ENCODE data around the gene BNC1. TPM values are rescaled to one million over a fixed set of nuclear protein-coding genes. Genes with fewer than 3 reads are reported as not detected.
"Not testable (repeated sequence)": the region's sequence is repeated elsewhere in the genome, so short reads cannot be mapped to it uniquely, and the experiment has no call there.

The BNC1 gene
- total RNA-seq, 1 experiment from 2014 or later, result not detected

GRCh38 chr15:83282141-83282540 is 2.3 kb downstream of the BNC1 start:
- no peak overlapping the region for H3K4me2 ChIP-seq (ENCODE audit: low read depth, low read length, poor library complexity, severe bottlenecking)
- no peak overlapping the region for H3K9ac ChIP-seq (ENCODE audit: low read length)
- H2AFZ ChIP-seq (ENCODE audit: low read length), result no peak overlapping the region
- H3K79me2 ChIP-seq (ENCODE audit: low read length), result no peaks in the 10 kb centered on the region
- no peak overlapping the region for H3K27ac ChIP-seq (ENCODE audit: low read length)
- DNase-seq, result no peak
- H3K9me2 ChIP-seq (replicated peaks; ENCODE audit: insufficient read depth, low read length), result no peaks in the 10 kb centered on the region
- no peaks in the 10 kb centered on the region for H4K20me1 ChIP-seq (ENCODE audit: insufficient read depth, low read depth, low read length)
- no peaks in the 10 kb centered on the region for H3K4me1 ChIP-seq (ENCODE audit: low read length)
- 0 out of 2 replicates have a peak, but pooled peaks cover 2% of the 10 kb centered on the region for H3K27me3 ChIP-seq (ENCODE audit: low read length)
- H3K4me3 ChIP-seq (ENCODE audit: low read length), result no peak overlapping the region
- no peaks in the 10 kb centered on the region for H3K9me3 ChIP-seq (ENCODE audit: low read length)
- H3K36me3 ChIP-seq (ENCODE audit: insufficient read depth, low read length), result no peaks in the 10 kb centered on the region

GRCh38 chr15:83278191-83278590 is 6.3 kb downstream of the BNC1 start:
- H3K9me3 ChIP-seq (ENCODE audit: low read length), result no peaks in the 10 kb centered on the region
- no peak overlapping the region for H2AFZ ChIP-seq (ENCODE audit: low read length)
- no peak overlapping the region for H3K27ac ChIP-seq (ENCODE audit: low read length)
- no peaks in the 10 kb centered on the region for H3K4me1 ChIP-seq (ENCODE audit: low read length)
- H3K27me3 ChIP-seq (ENCODE audit: low read length), result 0 out of 2 replicates have a peak, but pooled peaks cover 2% of the 10 kb centered on the region
- DNase-seq, result no peak
- H4K20me1 ChIP-seq (ENCODE audit: insufficient read depth, low read depth, low read length), result no peaks in the 10 kb centered on the region
- no peaks in the 10 kb centered on the region for H3K9me2 ChIP-seq (replicated peaks; ENCODE audit: insufficient read depth, low read length)
- H3K79me2 ChIP-seq (ENCODE audit: low read length), result no peaks in the 10 kb centered on the region
- no peak overlapping the region for H3K4me3 ChIP-seq (ENCODE audit: low read length)
- no peak overlapping the region for H3K4me2 ChIP-seq (ENCODE audit: low read depth, low read length, poor library complexity, severe bottlenecking)
- no peak overlapping the region for H3K9ac ChIP-seq (ENCODE audit: low read length)
- no peaks in the 10 kb centered on the region for H3K36me3 ChIP-seq (ENCODE audit: insufficient read depth, low read length)

DNA sequence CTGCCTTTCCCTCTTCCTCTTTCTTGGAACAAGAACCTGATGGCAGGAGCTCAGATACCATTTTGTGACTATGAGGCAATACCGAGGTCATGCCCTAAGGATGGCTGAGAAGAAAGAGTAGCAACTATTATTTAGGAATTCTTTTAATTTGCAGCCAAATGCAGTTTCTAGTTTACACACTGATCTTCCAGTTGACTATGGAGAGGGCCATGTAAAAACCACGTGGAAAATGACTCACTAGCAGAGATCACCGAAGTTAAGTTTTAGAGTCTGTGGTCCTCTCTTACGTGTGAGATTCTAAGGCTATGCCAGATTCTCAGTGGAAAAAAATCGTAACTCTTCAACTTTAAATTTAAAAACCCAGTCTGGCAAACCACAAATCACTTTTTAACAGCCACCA is 7.8 kb downstream of the BNC1 start:
- no peaks in the 10 kb centered on the region for H4K20me1 ChIP-seq (ENCODE audit: insufficient read depth, low read depth, low read length)
- no peaks in the 10 kb centered on the region for H3K36me3 ChIP-seq (ENCODE audit: insufficient read depth, low read length)
- no peak overlapping the region for H3K4me3 ChIP-seq (ENCODE audit: low read length)
- no peak overlapping the region for H2AFZ ChIP-seq (ENCODE audit: low read length)
- no peak for DNase-seq
- no peaks in the 10 kb centered on the region for H3K9me3 ChIP-seq (ENCODE audit: low read length)
- no peaks in the 10 kb centered on the region for H3K9me2 ChIP-seq (replicated peaks; ENCODE audit: insufficient read depth, low read length)
- H3K79me2 ChIP-seq (ENCODE audit: low read length), result no peaks in the 10 kb centered on the region
- no peaks in the 10 kb centered on the region for H3K4me1 ChIP-seq (ENCODE audit: low read length)
- no peak overlapping the region for H3K4me2 ChIP-seq (ENCODE audit: low read depth, low read length, poor library complexity, severe bottlenecking)
- H3K9ac ChIP-seq (ENCODE audit: low read length), result no peak overlapping the region
- no peak overlapping the region for H3K27ac ChIP-seq (ENCODE audit: low read length)
- H3K27me3 ChIP-seq (ENCODE audit: low read length), result 0 out of 2 replicates have a peak, but pooled peaks cover 1% of the 10 kb centered on the region

DNA sequence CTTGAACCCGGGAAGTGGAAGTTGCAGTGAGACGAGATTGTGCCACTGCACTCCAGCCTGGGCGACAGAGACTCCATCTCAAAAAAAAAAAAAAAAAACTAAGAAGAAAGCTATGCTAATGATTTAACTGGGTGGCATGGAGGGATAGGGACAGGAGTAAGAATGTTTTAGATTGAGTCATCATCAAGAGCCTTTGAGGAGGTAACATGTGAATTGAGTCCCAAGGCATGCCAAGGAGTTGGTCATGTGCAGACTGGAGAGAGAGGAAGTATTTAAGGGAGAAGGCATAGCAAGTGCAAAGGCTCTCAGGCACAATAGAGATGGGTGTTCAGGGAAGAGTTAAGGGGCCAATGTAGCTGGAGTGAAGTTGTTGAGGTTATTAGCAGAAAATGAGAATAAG is 9.1 kb downstream of the BNC1 start:
- Histone ChIP-seq H3K9me3 (ENCODE audit: low read length) (no peaks in the 10 kb centered on the region), H3K4me2 (ENCODE audit: low read depth, low read length, poor library complexity, severe bottlenecking) (no peak overlapping the region), H3K27ac (ENCODE audit: low read length) (no peak overlapping the region), H3K27me3 (ENCODE audit: low read length) (no peaks in the 10 kb centered on the region), H3K9me2 (replicated peaks; ENCODE audit: insufficient read depth, low read length) (no peaks in the 10 kb centered on the region), H4K20me1 (ENCODE audit: insufficient read depth, low read depth, low read length) (no peaks in the 10 kb centered on the region), H3K4me1 (ENCODE audit: low read length) (no peaks in the 10 kb centered on the region), H3K4me3 (ENCODE audit: low read length) (no peak overlapping the region), H3K36me3 (ENCODE audit: insufficient read depth, low read length) (no peaks in the 10 kb centered on the region), H3K79me2 (ENCODE audit: low read length) (no peaks in the 10 kb centered on the region), H3K9ac (ENCODE audit: low read length) (no peak overlapping the region), H2AFZ (ENCODE audit: low read length) (no peak overlapping the region)
- DNase-seq, result no peak

DNA sequence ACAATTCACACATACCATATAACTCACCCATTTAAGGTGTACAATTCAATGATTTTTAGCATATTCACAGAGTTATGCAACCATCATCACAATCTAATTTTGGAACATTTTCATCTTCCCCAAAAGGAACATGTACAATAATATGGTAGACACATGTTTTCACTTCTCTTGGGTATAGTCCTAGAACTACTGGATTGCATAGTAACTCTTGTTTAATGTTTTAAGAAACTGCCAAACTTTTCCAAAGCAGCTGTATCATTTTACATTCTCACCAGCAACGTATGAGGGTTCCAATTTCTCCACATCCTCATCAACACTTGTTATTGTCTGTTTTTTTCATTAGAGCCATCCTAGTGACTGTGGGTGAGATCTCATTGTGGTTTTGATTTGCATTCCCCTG is 14.3 kb downstream of the BNC1 start:
- DNase-seq, result no peak
- no peaks in the 10 kb centered on the region for H3K27me3 ChIP-seq (ENCODE audit: low read length)

DNA sequence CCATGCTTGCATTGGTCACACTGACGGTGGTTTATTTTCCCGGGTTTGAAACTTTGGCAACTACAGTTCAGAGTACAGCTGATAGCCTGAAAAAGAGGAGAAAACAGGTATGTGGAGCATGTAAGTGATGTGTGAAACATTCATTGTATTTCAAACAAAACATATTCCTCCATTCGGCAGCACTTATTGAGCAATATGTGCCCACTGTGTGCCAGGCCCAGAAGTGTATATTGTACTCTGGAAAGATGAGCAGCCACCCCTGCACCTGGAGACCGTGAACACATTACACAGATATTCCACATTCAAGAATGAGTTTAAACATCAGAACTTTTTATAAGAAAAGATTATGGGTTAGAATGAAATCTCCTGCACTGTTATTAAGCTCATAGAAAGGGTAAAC is 16.3 kb downstream of the BNC1 start:
- Histone ChIP-seq H3K9ac (ENCODE audit: low read length) (no peak overlapping the region), H3K79me2 (ENCODE audit: low read length) (no peaks in the 10 kb centered on the region), H3K9me3 (ENCODE audit: low read length) (no peaks in the 10 kb centered on the region), H3K4me3 (ENCODE audit: low read length) (no peak overlapping the region), H3K4me2 (ENCODE audit: low read depth, low read length, poor library complexity, severe bottlenecking) (no peak overlapping the region), H3K9me2 (replicated peaks; ENCODE audit: insufficient read depth, low read length) (no peaks in the 10 kb centered on the region), H3K4me1 (ENCODE audit: low read length) (no peaks in the 10 kb centered on the region), H2AFZ (ENCODE audit: low read length) (no peak overlapping the region), H3K27me3 (ENCODE audit: low read length) (no peaks in the 10 kb centered on the region), H3K36me3 (ENCODE audit: insufficient read depth, low read length) (no peaks in the 10 kb centered on the region), H3K27ac (ENCODE audit: low read length) (no peak overlapping the region), H4K20me1 (ENCODE audit: insufficient read depth, low read depth, low read length) (no peaks in the 10 kb centered on the region)
- DNase-seq, result no peak

More for the DNA sequence above, 14.3 kb downstream of the BNC1 start:
- Histone ChIP-seq H4K20me1 (ENCODE audit: insufficient read depth, low read depth, low read length) (no peaks in the 10 kb centered on the region), H3K27ac (ENCODE audit: low read length) (no peak overlapping the region), H3K9me2 (replicated peaks; ENCODE audit: insufficient read depth, low read length) (no peaks in the 10 kb centered on the region), H3K4me3 (ENCODE audit: low read length) (no peak overlapping the region), H2AFZ (ENCODE audit: low read length) (no peak overlapping the region), H3K36me3 (ENCODE audit: insufficient read depth, low read length) (no peaks in the 10 kb centered on the region), H3K9me3 (ENCODE audit: low read length) (no peaks in the 10 kb centered on the region), H3K79me2 (ENCODE audit: low read length) (no peaks in the 10 kb centered on the region), H3K4me2 (ENCODE audit: low read depth, low read length, poor library complexity, severe bottlenecking) (no peak overlapping the region), H3K4me1 (ENCODE audit: low read length) (no peaks in the 10 kb centered on the region), H3K9ac (ENCODE audit: low read length) (no peak overlapping the region)

- H3K9ac ChIP-seq (ENCODE audit: low read length), result no peak overlapping the region
- no peaks in the 10 kb centered on the region for H4K20me1 ChIP-seq (ENCODE audit: insufficient read depth, low read depth, low read length)
- H3K9me2 ChIP-seq (replicated peaks; ENCODE audit: insufficient read depth, low read length), result no peaks in the 10 kb centered on the region
- no peak overlapping the region for H2AFZ ChIP-seq (ENCODE audit: low read length)
- H3K79me2 ChIP-seq (ENCODE audit: low read length), result no peaks in the 10 kb centered on the region
- no peaks in the 10 kb centered on the region for H3K4me1 ChIP-seq (ENCODE audit: low read length)
- no peaks in the 10 kb centered on the region for H3K27me3 ChIP-seq (ENCODE audit: low read length)
- no peak overlapping the region for H3K4me3 ChIP-seq (ENCODE audit: low read length)
- DNase-seq, result no peak
- no peak overlapping the region for H3K4me2 ChIP-seq (ENCODE audit: low read depth, low read length, poor library complexity, severe bottlenecking)
- no peaks in the 10 kb centered on the region for H3K36me3 ChIP-seq (ENCODE audit: insufficient read depth, low read length)
- no peak overlapping the region for H3K27ac ChIP-seq (ENCODE audit: low read length)
- H3K9me3 ChIP-seq (ENCODE audit: low read length), result no peaks in the 10 kb centered on the region
These were observed 21.7 kb downstream of the BNC1 start for GRCh38 chr15:83262594-83263315.

- not testable (repeated sequence) for H3K27me3 ChIP-seq (ENCODE audit: low read length); H3K4me2 ChIP-seq (ENCODE audit: low read depth, low read length, poor library complexity, severe bottlenecking); H4K20me1 ChIP-seq (ENCODE audit: insufficient read depth, low read depth, low read length); H3K36me3 ChIP-seq (ENCODE audit: insufficient read depth, low read length); H3K27ac ChIP-seq (ENCODE audit: low read length); H3K9ac ChIP-seq (ENCODE audit: low read length); H3K9me2 ChIP-seq (replicated peaks; ENCODE audit: insufficient read depth, low read length); H2AFZ ChIP-seq (ENCODE audit: low read length); H3K79me2 ChIP-seq (ENCODE audit: low read length); H3K4me1 ChIP-seq (ENCODE audit: low read length); H3K4me3 ChIP-seq (ENCODE audit: low read length); H3K9me3 ChIP-seq (ENCODE audit: low read length); DNase-seq
These were observed 22.3 kb downstream of the BNC1 start for GRCh38 chr15:83262181-83262580.
